Anterior cingulate cortex (tissue), 58 donors: ENCODE measurements around the gene PDCD2.
A peak's percentile ranks its signal among the peaks of the same experiment; 100 is the strongest.
"Not testable (repeated sequence)": the region's sequence is repeated elsewhere in the genome, so short reads cannot be mapped to it uniquely, and the experiment has no call there.

Experiments used
- DNase-seq, 58 donors: peaks; one replicate each; lab custom pipeline; 2025; lab: John Stamatoyannopoulos, UW

The PDCD2 gene, protein sequence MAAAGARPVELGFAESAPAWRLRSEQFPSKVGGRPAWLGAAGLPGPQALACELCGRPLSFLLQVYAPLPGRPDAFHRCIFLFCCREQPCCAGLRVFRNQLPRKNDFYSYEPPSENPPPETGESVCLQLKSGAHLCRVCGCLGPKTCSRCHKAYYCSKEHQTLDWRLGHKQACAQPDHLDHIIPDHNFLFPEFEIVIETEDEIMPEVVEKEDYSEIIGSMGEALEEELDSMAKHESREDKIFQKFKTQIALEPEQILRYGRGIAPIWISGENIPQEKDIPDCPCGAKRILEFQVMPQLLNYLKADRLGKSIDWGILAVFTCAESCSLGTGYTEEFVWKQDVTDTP

DNA sequence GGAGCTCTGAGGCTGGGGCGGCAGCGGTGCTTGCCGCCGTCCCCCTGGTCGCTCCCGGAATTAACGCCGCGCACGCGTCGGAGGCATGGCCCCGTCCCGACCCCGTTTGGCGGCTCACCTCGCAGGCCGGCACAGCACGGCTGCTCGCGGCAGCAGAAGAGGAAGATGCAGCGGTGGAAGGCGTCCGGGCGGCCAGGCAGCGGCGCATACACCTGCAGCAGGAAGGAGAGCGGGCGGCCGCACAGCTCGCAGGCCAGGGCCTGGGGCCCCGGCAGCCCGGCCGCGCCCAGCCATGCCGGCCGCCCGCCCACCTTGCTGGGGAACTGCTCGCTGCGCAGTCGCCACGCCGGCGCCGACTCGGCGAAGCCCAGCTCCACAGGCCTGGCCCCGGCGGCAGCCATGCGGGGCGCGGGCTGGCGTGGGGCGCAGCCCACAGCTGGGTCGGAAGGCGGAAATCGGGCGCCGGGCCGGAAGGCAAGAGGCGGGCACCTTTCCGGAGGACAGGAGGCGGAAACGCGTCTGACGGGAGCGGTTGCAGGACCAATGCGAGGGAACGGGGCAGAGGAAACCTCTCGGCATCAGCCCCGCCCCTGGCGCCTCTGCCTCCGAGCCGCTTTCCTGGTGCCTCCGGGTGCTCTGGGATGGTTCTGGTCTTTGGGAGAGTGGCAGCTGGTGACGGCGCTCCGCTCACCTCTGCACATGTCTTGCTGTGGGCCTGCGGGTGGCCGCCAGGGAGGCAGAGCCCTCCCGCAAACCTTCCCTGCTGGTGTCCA is at the start of gene PDCD2:
TSS of gene PDCD2 (minus strand) at position 457 of the 773 bp plus-strand sequence. CDS start at position 401, 56 bp downstream.
- peak; percentile 34 to 94 (median 86) for DNase-seq

GRCh38 chr6:170616020-170616554 is 31.6 kb upstream of the PDCD2 start:
- not testable (repeated sequence) for DNase-seq

GRCh38 chr6:170612256-170612804 is 27.9 kb upstream of the PDCD2 start:
- not testable (repeated sequence) for DNase-seq

GRCh38 chr6:170609225-170609624 is 24.8 kb upstream of the PDCD2 start:
- not testable (repeated sequence) for DNase-seq

DNA sequence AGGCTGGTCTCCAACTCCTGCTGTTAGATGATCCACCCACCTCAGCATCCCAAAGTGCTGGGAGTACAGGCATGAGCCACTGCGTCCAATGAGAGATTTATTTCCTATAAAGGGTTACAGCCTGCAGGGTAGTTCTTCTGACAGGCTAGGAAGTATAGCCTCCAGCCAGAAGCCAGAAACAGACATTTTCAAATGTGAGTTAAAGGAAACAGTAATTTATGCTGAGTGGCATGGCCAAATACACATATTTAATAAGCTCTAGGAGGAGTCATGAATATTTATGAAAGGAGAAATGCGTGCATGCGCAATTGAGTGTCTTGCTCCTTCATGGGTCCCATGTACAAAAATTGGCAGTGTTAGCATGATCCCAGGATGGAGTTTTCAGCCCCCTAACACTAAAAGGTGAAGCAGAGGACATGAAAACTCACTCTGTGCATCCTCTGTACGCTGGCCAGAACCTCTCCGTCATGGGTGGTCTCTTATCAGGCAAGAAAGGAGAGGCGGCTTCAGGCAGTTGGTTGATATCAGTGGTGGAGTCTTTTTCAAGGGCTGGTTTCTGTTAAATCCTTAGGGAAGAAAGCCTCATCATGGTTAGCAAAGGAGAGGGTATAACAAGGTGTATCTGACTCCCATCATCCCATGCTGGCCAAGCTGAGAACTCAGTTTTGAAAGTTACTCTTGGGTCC is 21.3 kb upstream of the PDCD2 start:
- no peak for DNase-seq

DNA sequence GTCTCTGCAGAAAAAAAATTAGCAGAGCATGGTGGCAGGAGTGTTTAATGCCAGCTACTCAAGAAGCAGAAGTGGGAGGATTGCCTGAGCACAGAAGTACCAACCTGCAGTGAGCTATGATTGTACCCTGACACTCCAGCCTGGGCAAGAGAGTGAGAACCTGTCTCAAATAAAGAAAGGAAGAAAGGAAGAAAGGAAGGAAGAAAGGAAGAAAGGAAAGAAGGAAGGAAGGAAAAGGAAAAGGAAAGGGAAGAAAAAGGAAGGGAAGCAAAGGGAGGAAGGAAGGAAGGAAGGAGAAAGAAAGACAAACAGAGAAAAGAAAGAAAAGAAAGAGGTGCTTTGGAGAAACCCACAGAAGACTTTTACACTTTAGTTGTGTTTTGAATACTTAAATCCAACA is 12.8 kb upstream of the PDCD2 start:
- DNase-seq, result no peak

DNA sequence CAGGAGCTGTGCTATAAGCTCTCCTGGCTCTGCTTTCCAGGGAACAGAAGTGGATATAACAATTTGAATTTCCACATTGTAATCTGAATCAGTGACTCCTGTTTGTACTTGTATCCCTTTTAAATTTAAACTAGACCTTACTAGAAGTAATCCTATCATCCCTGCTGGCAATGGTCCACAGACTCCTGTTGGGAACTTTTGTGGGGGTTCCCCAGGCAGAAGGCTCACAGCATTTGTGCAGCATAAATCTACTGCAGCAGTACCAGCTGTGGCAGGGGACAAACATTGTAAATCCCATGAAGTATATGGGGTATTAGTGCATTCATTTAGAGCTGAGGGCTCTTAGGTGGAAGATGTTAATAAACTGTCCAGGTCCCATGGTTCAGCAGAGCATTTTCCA is 12.0 kb upstream of the PDCD2 start:
- no peak for DNase-seq

DNA sequence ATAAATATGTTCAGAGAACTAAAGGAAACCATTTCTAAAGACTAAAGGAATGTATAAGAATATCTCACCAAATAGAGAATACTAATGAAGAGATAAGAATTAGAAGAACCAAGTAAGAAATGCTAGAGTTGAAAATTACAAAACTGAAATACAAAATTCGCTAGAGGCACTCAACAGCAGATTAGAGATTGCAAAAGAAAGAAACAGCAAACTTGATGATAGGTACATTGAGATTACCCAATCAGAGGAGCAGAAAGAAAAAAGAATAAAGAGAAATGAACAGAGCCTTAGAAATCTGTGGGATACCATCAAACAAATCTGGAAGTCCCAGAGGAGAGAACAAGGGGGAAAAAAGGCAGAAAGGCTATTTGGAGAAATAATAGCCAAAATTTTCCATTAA is 6.3 kb upstream of the PDCD2 start:
- DNase-seq, result no peak

GRCh38 chr6:170584954-170585498 is 589 bp upstream of the PDCD2 start:
- no peak for DNase-seq

- DNase-seq, result no peak
Measured at GRCh38 chr6:170583756-170584180, 669 bp downstream of the PDCD2 start.

GRCh38 chr6:170578909-170579308 is 5.5 kb downstream of the PDCD2 start:
- no peak for DNase-seq

DNA sequence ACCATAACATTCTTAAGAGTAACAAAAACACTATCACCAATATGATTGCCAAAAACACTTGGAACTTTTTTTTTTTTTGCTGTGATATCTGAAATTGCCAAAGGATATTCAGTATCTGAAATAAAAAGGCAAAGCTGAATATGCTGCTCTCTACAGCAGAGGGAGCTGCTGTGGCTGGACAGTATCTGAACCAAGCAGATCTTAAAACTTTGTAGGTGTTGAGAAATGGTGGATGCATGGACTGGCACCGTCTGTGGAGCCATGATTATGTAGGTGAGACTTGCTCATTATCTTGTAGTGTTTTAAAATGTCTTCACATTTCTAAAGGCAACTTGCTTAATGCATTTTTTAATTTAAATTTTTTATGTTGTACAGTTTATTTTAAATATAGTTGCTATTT is 9.2 kb downstream of the PDCD2 start:
- no peak for DNase-seq

DNA sequence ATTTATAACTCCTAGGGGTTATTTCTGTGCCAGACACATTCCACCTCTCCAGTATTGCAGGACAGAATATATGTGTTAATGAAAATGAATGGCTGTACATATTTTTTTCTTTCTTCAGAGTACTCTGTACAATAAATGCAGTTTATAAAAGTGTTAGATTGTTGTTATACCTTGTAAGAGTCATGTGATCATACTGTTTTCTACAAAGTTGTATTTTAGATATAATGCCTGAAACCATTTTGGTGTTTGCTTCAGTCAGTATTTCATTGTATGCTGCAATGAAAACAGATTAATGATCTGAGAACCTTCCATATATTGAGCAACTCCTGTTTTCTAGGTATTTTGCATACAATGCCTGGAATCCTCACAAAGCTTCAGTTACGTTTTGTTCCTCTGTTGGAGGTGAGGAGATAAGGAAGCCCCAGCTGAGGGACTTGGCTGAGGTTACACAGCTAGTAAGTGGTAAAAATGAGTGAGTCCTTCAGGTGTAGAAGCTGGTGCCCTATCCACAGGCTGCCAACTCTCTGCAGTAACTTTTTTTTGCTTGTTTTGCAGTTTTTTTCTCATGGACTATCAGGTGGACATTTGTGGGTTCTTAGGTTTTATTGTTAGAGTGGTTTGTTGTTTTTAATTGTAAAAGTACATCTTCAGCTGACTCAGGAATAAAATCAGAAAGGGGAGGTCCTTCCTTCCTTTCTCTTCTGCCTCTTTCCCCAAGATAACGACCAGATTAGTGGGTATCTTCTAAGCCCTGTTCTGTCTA is 11.6 kb downstream of the PDCD2 start:
- DNase-seq, result no peak

- no peak for DNase-seq
Measured at GRCh38 chr6:170564936-170565530, 19.4 kb downstream of the PDCD2 start.

DNA sequence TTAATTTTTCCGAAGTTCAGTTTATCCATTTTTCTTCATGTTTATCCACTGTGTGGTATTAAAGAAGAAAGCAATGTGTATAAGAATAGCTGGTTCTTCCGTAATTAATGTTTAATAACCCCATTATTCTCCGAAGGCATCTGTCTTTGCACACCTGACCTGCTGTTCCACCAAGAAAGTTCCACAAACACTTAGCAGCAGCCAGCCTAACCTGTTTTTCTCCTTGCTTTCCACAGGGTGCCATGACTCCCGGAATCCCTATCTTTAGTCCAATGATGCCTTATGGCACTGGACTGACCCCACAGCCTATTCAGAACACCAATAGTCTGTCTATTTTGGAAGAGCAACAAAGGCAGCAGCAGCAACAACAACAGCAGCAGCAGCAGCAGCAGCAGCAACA is 22.9 kb downstream of the PDCD2 start:
- no peak for DNase-seq

DNA sequence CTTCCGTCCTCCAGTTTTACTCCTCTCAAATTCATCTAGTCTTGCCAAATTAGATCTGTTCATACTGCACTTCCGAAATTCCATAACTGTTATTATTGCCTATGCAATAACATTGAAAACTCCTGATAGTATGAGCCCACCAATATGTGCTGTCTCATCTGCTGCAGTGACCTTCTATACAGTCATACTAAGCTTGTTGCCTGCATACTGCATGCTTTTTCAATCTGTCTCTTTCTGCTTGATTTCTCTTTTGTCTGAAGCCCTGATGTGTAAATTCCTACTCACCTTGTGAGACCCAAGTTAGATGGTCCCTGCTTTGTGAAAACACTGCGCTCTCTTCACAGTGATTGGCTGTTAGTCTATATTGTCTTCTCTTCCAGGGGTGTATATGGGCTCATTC is 29.1 kb downstream of the PDCD2 start:
- DNase-seq, result no peak

DNA sequence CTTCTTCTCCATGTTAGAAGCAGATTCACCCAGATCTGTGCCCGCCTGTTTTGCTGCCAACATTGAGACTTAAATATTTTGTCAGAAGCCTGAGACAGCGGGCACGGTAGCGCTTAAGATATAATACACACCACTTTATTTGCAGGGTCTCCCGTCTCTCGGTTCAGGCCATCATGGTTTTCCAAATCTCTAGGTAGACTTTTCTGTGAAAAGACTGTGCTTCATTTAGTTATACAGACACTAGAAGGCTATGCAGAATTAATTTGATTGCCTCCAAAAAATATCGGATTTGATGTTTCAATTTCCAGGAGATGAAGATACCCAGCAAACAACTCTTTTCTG is 29.7 kb downstream of the PDCD2 start:
- DNase-seq, result no peak

DNA sequence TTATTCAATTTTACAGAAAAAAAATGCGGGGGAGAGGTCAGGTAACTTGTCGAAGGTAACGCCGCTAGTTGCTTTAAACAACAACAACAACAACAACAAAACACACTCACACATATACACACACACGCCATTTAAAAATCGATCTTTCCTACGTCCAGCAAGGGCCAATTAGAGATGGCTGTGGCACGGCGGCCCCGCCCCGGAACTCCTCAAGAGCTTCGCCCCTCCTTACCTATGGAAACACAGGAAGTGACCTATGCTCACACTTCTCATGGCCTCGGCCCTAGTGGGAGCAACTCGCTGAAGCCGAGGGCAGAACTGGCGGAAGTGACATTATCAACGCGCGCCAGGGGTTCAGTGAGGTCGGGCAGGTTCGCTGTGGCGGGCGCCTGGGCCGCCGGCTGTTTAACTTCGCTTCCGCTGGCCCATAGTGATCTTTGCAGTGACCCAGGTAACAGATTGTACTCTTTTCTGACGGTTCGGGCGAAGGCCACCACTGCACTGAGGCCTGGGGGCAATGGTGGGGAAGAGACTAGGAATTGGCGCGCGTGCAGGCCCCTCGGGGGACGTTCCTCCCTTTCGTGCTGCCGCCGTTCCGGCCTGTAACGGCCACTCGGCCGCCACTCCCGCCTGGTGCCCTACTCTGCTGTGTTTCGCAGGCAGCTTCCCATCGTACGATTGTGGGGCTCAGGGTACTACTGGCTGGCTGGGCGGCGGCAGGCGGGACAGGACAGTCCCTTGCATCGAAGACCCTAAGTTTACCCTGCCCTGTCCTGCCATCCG is 30.2 kb downstream of the PDCD2 start, which contains the start of gene TBP:
TSS of gene TBP (plus strand) at position 357 of the 783 bp plus-strand sequence. CDS start 2,661 bp downstream, outside the sequence.
- peak; percentile 83 to 99 (median 96) for DNase-seq
